Chondrocyte (in vitro differentiated cells): Measurements from ENCODE around the gene PHOX2B. TPM values are rescaled to one million over a fixed set of nuclear protein-coding genes. Genes with fewer than 3 reads are reported as not detected.

Experiments
- DNase-seq: peaks from one replicate; pipeline ENCODE4 v3.0.0; 2021; ENCODE audit warnings: mixed read lengths, low spot score
- H3K27ac Mint-ChIP-seq: one replicate; pipeline ENCODE4 v1.8.0; 2021; ENCODE audit warnings: mild to moderate bottlenecking, moderate library complexity, mixed read lengths; ENCODE audit not compliant: unreplicated experiment
- H3K27me3 Mint-ChIP-seq: 2 replicates; pipeline ENCODE4 v1.8.0; 2021; ENCODE audit warnings: low read depth, mixed read lengths
- H3K36me3 Mint-ChIP-seq: 2 replicates; pipeline ENCODE4 v1.8.0; 2021; ENCODE audit warnings: low read depth, mixed read lengths
- H3K4me1 Mint-ChIP-seq: 2 replicates; pipeline ENCODE4 v1.8.0; 2021; ENCODE audit warnings: low read depth, mild to moderate bottlenecking, mixed read lengths
- H3K4me3 Mint-ChIP-seq: one replicate; pipeline ENCODE4 v1.8.0; 2021; ENCODE audit warnings: mild to moderate bottlenecking, moderate library complexity, mixed read lengths; ENCODE audit not compliant: unreplicated experiment
- H3K9me3 Mint-ChIP-seq: 2 replicates; pipeline ENCODE4 v1.8.0; 2021; ENCODE audit warnings: low read depth, mixed read lengths
- long read RNA-seq: library from polyadenylated mRNA; stranded (forward); transcript quantifications from one replicate; pipeline ENCODE4 v2.0.0, GENCODE V29; 2021
- total RNA-seq: library from RNA; stranded (reverse); gene quantifications from 3 replicates; pipeline ENCODE4 v1.2.1, GENCODE V29; 2021
- TF ChIP-seq, protein P1 (sequence below): fragments of 200-600 bp; sonication (generic); IDR thresholded peaks from 2 replicates; pipeline ENCODE4 v1.5.0; 2021; ENCODE audit warnings: antibody characterized with exemption, mild to moderate bottlenecking, moderate library complexity

Gene PHOX2B
- total RNA-seq: not detected in 3 replicates
- long read RNA-seq: 0 reads

DNA sequence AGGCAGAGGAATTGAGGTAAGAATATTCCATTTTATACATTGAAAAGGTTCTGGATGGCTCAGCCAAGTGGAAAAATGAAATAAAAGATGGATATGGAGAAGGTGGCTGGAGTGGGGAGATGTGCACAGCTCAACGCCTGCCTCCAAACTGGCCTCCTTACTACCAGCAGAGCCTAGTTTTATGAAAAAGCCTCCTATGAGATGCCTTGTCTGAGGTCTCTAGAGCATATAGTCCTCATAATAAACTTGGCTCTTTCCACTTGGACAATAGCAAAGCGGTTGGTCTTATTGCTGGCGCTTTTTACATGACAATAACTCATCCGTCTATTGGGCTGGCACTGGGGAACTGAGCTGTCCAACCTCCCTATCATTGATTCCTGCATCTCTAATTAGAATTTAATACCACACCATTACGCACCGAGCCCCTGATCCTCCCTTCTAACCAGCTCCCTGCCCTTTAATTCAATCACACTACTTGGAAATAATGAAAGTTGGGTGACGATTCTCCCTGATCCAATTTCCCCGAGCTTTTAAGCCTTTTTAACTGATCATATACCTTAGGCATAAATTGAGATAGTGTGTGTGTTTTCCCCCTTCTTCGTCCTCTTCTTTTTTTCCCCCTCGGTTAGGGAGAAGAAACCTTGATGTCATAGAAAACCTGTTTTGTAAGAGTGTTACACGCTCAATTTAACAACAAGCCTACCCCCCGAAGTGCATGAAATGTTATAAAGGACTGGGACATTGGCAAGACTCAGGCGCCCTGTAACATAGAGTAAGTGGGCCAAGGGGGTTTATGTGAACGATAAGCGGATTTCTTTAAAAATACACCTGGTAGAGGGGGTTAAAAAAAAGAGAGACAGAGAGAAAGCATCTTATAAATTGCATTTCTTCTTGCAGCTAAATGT, at the start of gene PHOX2B:
TSS of gene PHOX2B (minus strand) at position 155 of the 905 bp plus-strand sequence. CDS start at position 40, 115 bp downstream.
- H3K27me3 Mint-ChIP-seq: peaks cover 91% of the 10 kb centered on the region
- no peak for DNase-seq
- H3K9me3 Mint-ChIP-seq: no peaks in the 10 kb centered on the region
- H3K4me1 Mint-ChIP-seq: peaks cover 17% of the 10 kb centered on the region
- no peak within 1 kb of the TSS for H3K27ac Mint-ChIP-seq
- no peak within 1 kb of the TSS for H3K4me3 Mint-ChIP-seq
- TF ChIP-seq, protein P1, sequence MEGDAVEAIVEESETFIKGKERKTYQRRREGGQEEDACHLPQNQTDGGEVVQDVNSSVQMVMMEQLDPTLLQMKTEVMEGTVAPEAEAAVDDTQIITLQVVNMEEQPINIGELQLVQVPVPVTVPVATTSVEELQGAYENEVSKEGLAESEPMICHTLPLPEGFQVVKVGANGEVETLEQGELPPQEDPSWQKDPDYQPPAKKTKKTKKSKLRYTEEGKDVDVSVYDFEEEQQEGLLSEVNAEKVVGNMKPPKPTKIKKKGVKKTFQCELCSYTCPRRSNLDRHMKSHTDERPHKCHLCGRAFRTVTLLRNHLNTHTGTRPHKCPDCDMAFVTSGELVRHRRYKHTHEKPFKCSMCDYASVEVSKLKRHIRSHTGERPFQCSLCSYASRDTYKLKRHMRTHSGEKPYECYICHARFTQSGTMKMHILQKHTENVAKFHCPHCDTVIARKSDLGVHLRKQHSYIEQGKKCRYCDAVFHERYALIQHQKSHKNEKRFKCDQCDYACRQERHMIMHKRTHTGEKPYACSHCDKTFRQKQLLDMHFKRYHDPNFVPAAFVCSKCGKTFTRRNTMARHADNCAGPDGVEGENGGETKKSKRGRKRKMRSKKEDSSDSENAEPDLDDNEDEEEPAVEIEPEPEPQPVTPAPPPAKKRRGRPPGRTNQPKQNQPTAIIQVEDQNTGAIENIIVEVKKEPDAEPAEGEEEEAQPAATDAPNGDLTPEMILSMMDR: no peak
- H3K36me3 Mint-ChIP-seq: peaks cover 8% of the 10 kb centered on the region

- Mint-ChIP-seq H3K4me3 (no peak overlapping the region), H3K27ac (no peak overlapping the region), H3K4me1 (no peaks in the 10 kb centered on the region), H3K9me3 (peaks cover 4% of the 10 kb centered on the region), H3K27me3 (peaks cover 33% of the 10 kb centered on the region), H3K36me3 (no peaks in the 10 kb centered on the region)
- TF ChIP-seq, protein P1: no peak
- no peak for DNase-seq
Observed at GRCh38 chr4:41797260-41797659, 48.7 kb upstream of the PHOX2B start.

GRCh38 chr4:41796545-41797210, 48.2 kb upstream of the PHOX2B start:
- TF ChIP-seq, protein P1: no peak
- no peaks in the 10 kb centered on the region for H3K4me1 Mint-ChIP-seq
- peaks cover 37% of the 10 kb centered on the region for H3K27me3 Mint-ChIP-seq
- H3K4me3 Mint-ChIP-seq: no peak overlapping the region
- H3K27ac Mint-ChIP-seq: no peak overlapping the region
- no peak for DNase-seq
- H3K9me3 Mint-ChIP-seq: peaks cover 4% of the 10 kb centered on the region
- H3K36me3 Mint-ChIP-seq: no peaks in the 10 kb centered on the region

DNA sequence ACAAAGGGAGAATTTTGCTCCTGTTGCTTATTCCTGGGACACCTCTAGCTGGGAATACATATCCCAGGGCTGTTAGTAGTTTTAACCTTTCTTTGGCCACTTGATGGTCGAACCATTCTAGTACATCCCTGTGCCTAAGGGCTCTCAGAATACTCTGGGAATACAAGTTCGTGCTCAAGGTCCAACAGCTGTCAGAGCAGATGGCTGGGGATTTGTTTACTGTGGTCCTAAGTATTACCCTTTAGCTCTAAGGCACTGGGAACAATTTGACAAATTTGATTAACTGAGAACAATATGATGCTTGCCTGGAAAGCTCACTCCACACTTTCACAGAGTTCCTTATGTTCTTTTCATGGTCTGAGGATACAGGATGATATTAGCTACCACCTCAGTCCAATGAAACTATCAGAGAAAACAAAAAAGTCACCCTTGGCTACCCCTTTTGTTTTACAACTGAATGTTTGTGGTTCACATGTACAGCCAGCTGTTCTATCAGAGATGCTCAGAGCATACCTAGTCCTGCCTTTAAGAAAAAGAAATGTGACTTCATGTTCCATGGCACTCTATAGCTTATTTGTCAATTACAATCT, 47.4 kb upstream of the PHOX2B start:
- TF ChIP-seq, protein P1: no peak
- H3K27ac Mint-ChIP-seq: no peak overlapping the region
- H3K36me3 Mint-ChIP-seq: no peaks in the 10 kb centered on the region
- H3K9me3 Mint-ChIP-seq: no peaks in the 10 kb centered on the region
- no peak for DNase-seq
- peaks cover 36% of the 10 kb centered on the region for H3K27me3 Mint-ChIP-seq
- no peak overlapping the region for H3K4me3 Mint-ChIP-seq
- no peaks in the 10 kb centered on the region for H3K4me1 Mint-ChIP-seq

DNA sequence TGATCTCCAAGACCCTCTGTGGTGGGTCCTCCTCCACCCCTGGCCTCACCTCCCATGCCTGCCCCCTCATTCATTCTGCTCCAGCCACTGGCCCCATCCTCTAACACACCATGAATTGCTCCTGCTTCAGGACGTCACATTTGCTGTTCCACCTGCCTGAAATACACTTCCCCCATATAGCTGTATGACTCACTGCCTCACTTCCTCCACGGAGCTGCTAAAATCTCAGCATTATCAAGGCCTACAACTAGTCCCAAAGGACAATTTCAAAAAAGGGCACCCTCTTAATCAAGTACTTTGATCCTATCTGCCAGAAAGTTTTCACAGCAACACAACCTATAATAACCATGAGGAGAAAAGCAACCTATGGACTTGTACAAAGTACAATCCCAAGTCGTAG, 43.6 kb upstream of the PHOX2B start:
- Mint-ChIP-seq H3K27me3 (peaks cover 39% of the 10 kb centered on the region), H3K4me1 (no peaks in the 10 kb centered on the region), H3K36me3 (peaks cover 1% of the 10 kb centered on the region), H3K4me3 (no peak overlapping the region), H3K9me3 (peaks cover 5% of the 10 kb centered on the region), H3K27ac (no peak overlapping the region)
- TF ChIP-seq, protein P1: no peak
- no peak for DNase-seq
